ENCODE measurements around the gene SGMS1.

GRCh38 chr10:50280049-50280841 lies 343.5 kb downstream of the SGMS1 start:
- TF ChIP-seq CTCF (IDR thresholded peaks at IDR 0.05; ENCODE audit: extremely low read depth in 1 of 2, insufficient read depth in 1 of 2, low read depth in 1 of 2, low read length in 2 of 2) (no peak), JUN (IDR thresholded peaks at IDR 0.05; ENCODE audit: borderline replicate concordance, insufficient read depth, insufficient read length, low read depth) (no peak), MAX (IDR thresholded peaks at IDR 0.05; ENCODE audit: insufficient read depth, insufficient read length) (no peak), POLR2A (IDR thresholded peaks at IDR 0.05; ENCODE audit: low read depth, low read length) (no peak), POLR2AphosphoS5 (IDR thresholded peaks at IDR 0.05; ENCODE audit: insufficient read depth, low read depth, low read length) (no peak)

Data from endothelial cell of umbilical vein (primary cell).